Transverse colon (tissue), 4 donors: ENCODE data around the gene SDHAF4.

Experiments used
- CTCF ChIP-seq, 5 experiments: fragments of 200-600 bp in 3 of 5; fragments of 450-650 bp in 2 of 5; sonication (generic) in 3 of 5; IDR thresholded peaks; 1 replicate in 2 of 5; 2 replicates in 3 of 5; pipeline ENCODE4 v1.5.1; 2016 to 2017; ENCODE audit warnings: antibody characterized with exemption in 5 of 5, inconsistent platforms in 3 of 5, mild to moderate bottlenecking in 2 of 5, moderate library complexity in 1 of 5
- EP300 ChIP-seq: sonication (generic); formaldehyde crosslinking; IDR thresholded peaks from one replicate; pipeline ENCODE4 v1.6.1; 2017; ENCODE audit warnings: antibody characterized with exemption, low read depth
- POLR2A ChIP-seq: fragments of 450-650 bp; IDR thresholded peaks from one replicate; pipeline ENCODE4 v1.6.1; 2016; ENCODE audit warnings: antibody characterized with exemption, mild to moderate bottlenecking, moderate library complexity
- POLR2AphosphoS5 ChIP-seq, 3 donors: sonication (generic); formaldehyde crosslinking; IDR thresholded peaks; one replicate each; pipeline ENCODE4 v1.6.1; 2016; ENCODE audit warnings: antibody characterized with exemption in 3 of 3

GRCh38 chr6:70599187-70599586 is 32.5 kb downstream of the SDHAF4 start:
- TF ChIP-seq POLR2A (no peak), CTCF (IDR thresholded peaks at IDR 0.05) (no peak), POLR2AphosphoS5 (IDR thresholded peaks at IDR 0.05) (no peak), EP300 (no peak)
